DMS53 treated with DMSO at 0.1 percent for 48 hours (cell line): ENCODE measurements around the gene RNGTT.
"Not testable (repeated sequence)": the region's sequence is repeated elsewhere in the genome, so short reads cannot be mapped to it uniquely, and the experiment has no call there.

Experiments used
- DNase-seq: peaks from one replicate; lab custom pipeline; 2025; ENCODE audit not compliant: unreplicated experiment; lab: John Stamatoyannopoulos, UW

Gene RNGTT

GRCh38 chr6:88972504-88973423 lies 9.3 kb upstream of the RNGTT start:
- no peak for DNase-seq

DNA sequence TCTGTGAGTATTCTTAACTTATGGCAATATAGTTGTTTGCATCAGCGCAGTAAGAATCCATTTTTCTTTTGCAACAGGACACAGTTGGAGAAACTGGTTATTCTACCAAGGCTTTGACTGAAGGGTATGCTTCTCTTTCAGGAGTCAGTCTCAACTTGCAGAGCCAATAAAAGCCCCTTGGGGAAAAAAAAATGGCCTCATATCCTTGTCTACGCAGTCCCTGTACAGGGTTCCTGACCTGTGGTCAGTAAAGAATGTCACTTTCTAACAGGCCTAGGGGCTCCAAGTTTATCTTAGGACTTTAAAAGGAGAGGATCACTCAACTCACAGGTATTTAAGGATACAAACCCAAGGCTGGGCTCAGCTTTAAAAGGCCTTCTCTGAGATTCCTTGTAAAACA lies 6.9 kb upstream of the RNGTT start:
- DNase-seq: no peak

- not testable (repeated sequence) for DNase-seq
Observed at GRCh38 chr6:88969255-88969654, 5.8 kb upstream of the RNGTT start.

- DNase-seq: no peak
Observed at GRCh38 chr6:88967891-88968290, 4.5 kb upstream of the RNGTT start.

GRCh38 chr6:88965691-88966090 lies 2.3 kb upstream of the RNGTT start:
- no peak for DNase-seq

- DNase-seq: no peak
Observed at GRCh38 chr6:88964509-88964908, 1.1 kb upstream of the RNGTT start.

DNA sequence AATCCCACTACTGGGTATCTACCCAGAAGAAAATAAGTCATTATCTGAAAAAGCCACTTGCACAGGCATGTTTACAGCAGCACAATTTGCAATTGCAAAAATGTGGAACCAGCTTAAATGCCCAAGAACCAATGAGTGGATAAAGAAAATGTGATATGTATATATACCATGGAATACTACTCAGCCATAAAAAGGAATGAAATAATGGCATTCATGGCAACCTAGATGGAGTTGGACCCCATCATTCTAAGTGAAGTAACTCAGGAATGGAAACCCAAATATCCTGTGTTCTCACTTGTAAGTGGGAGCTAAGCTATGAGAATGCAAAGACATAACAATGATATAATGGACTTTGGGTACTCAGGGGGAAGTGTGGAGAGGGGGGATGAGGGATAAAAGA lies 4.6 kb downstream of the RNGTT start:
- DNase-seq: no peak

DNA sequence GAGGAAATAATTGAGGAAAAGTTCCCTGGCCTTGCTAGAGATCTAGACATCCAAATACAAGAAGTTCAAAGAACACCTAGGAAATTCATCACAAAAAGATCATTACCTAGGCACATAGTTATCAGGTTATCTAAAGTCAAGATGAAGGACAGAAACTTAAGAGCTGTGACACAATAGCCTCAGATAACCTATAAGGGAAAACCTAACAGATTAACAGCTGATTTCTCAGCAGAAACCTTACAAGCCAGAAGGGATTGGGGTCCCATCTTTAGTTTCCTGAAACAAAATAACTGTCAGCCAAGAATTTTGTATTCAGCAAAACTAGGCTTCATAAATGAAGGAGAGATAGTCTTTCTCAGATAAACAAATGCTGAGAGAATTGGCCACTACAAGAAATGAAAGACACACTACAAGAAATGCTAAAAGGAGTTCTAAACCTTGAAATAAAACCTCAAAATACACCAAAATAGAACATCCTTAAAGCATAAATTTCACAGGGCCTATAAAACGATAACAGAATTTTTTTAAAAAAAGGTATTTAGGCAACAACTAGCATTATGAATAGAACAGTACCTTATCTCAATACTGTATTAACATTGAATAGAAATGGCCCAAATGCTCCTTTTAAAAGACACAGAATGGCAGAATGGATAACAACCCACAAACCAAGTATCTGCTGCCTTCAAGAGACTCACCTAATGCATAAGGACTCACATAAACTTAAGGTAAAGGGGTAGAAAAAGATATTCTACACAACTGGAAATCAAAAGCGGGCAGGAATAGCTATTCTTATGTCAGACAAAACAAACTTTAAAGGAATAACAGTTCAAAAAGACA lies 9.7 kb downstream of the RNGTT start:
- no peak for DNase-seq

- no peak for DNase-seq
Observed at GRCh38 chr6:88952065-88952704, 11.2 kb downstream of the RNGTT start.

- no peak for DNase-seq
Observed at GRCh38 chr6:88945415-88946008, 17.9 kb downstream of the RNGTT start.

DNA sequence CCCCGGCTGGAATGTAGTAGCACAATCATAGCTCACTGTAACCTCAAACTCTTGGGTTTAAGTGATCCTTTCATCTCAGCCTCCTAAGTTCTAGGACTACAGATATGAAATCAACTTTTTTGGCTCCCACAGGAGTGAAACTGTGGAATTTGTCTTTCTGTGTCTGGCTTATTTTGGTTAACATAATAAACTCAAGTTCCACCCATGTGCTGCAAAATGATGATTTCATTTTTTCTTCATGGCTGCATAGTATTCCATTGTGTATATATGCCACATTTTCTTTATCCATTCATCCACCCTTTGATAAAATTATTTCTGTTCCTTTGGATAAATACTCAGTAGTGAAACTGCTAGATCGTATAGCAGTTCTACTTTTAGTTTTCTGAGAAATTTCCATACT lies 29.9 kb downstream of the RNGTT start:
- DNase-seq: no peak

GRCh38 chr6:88932019-88932418 lies 31.4 kb downstream of the RNGTT start:
- DNase-seq: not testable (repeated sequence)

DNA sequence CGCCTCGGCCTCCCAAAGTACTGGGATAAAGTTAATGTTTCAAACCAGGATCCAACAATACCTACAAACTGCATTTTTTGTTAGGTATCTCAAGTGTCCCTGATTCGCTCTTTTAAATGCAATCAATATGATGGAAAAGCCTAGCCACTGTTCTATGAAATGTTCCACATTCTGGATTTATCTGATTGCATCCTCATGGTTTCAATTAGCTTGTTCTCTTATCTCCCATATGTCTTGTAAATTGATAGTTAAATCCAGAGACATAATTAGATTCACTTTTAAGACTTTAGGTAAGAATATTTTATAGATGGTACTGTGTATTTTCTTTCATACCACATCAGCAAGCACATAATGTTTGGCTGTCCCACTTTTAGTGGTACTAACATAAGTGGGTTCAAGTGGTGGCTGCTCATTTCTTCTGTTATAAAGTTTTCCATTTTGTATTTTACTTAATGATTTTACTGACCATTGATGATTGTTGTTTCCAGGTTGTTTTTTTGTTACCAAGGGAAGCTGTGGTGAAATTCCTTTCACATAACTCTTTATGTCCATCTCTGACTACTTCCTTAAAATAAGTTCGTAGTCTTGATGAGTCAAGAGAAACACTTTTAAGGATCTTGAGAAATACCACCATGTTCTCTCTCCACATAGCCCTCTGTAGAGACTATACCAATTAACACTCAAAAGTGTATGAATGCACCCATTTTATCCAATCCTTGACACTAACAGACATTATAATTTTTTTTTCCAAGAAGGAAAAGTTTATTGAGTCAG lies 40.5 kb downstream of the RNGTT start:
- DNase-seq: no peak

DNA sequence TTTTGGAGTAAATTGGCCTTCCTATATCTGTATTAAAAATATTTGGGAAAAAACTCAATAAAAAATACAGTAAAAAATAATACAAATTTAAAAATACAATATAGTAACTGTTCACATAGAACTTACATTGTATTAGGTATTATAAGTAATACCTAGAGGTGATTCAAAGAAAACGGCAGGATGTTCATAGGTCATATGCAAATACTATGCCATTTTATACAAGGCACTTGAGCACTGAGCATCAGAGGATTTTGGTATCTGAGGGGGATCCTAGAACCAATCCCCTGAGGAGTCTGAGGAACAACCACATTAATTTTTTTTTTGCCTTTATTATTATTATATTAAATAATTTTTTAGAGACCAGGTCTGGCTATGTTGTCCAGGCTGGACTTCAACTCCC lies 41.7 kb downstream of the RNGTT start:
- DNase-seq: no peak

GRCh38 chr6:88920774-88921733 lies 42.4 kb downstream of the RNGTT start:
- DNase-seq: no peak

DNA sequence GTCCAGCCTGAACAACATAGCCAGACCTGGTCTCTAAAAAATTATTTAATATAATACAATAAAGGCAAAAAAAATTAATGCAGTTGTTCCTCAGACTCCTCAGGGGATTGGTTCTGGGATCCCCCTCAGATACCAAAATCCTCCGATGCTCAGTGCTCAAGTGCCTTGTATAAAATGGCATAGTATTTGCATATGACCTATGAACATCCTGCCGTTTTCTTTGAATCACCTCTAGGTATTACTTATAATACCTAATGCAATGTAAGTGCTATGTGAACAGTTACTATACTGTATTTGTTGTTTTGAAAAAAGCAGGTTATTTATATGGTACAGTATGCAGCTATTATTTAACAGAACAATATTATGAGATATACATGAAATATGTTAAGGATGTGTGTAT lies 43.3 kb downstream of the RNGTT start:
- DNase-seq: no peak

GRCh38 chr6:88919032-88919431 lies 44.4 kb downstream of the RNGTT start:
- DNase-seq: no peak

DNA sequence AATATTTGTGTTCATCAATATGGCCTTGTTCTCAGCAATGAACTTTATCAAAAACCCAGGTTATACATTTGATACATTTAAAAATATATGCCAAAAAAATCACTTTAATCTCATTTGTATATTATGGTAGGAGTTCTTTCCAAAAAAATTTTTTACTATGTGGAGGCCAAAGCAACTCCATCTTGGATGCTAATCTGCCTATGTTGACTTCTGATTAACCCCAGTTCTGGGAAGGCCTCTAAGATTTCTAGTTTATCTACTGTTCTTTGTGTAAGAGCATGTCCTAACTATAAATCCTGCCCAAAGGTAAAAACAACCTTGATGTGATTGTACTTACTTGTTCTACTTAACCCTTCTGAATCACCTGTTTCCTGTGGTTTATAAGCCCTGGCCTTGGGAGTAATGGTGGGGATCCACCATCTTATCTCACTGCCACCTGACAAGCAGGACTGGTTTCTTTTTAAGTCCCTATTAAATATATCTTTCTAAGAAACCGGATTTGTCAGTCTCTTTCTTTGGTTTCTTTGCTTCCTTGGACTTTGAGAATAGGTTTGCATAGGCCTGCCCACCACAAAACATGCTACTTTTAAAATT lies 46.7 kb downstream of the RNGTT start:
- no peak for DNase-seq
